GM23248 (cell line): ENCODE data around the gene TULP4. TPM values are rescaled to one million over a fixed set of nuclear protein-coding genes. Genes with fewer than 3 reads are reported as not detected.

Experiments used
- DNase-seq: peaks from one replicate; pipeline ENCODE4 v3.0.0-alpha.2; 2015
- H2AFZ ChIP-seq: fragments of 200-600 bp; sonication (generic); 2 replicates; pipeline ENCODE4 v1.6.1; 2016; ENCODE audit warnings: antibody characterized with exemption
- H3F3A ChIP-seq: fragments of 200-600 bp; sonication (generic); 2 replicates; pipeline ENCODE4 v1.6.1; 2016; ENCODE audit warnings: mild to moderate bottlenecking, antibody characterized with exemption, mixed run types; ENCODE audit not compliant: insufficient read depth
- H3K27ac ChIP-seq: fragments of 200-600 bp; sonication (generic); 2 replicates; pipeline ENCODE4 v1.5.1; 2016; ENCODE audit warnings: mild to moderate bottlenecking
- H3K27me3 ChIP-seq: fragments of 200-600 bp; sonication (generic); replicated peaks from 2 replicates; pipeline ENCODE4 v1.6.1; 2016; ENCODE audit warnings: mild to moderate bottlenecking; ENCODE audit not compliant: insufficient read depth
- H3K36me3 ChIP-seq: fragments of 200-600 bp; sonication (generic); 2 replicates; pipeline ENCODE4 v1.6.1; 2016; ENCODE audit warnings: low read depth, mild to moderate bottlenecking
- H3K4me1 ChIP-seq: fragments of 200-600 bp; sonication (generic); 2 replicates; pipeline ENCODE4 v1.6.1; 2016; ENCODE audit warnings: mild to moderate bottlenecking; ENCODE audit not compliant: insufficient read depth
- H3K4me2 ChIP-seq: fragments of 200-600 bp; sonication (generic); one replicate; pipeline ENCODE4 v1.6.1; 2016; ENCODE audit warnings: mild to moderate bottlenecking; ENCODE audit not compliant: unreplicated experiment
- H3K4me3 ChIP-seq: fragments of 200-600 bp; sonication (generic); 2 replicates; pipeline ENCODE4 v1.5.1; 2016; ENCODE audit warnings: mild to moderate bottlenecking
- H3K79me2 ChIP-seq: fragments of 200-600 bp; sonication (generic); 2 replicates; pipeline ENCODE4 v1.6.1; 2016; ENCODE audit warnings: mild to moderate bottlenecking; ENCODE audit not compliant: insufficient read depth
- H3K9ac ChIP-seq: fragments of 200-600 bp; sonication (generic); 2 replicates; pipeline ENCODE4 v1.6.1; 2016; ENCODE audit warnings: mild to moderate bottlenecking
- H3K9me2 ChIP-seq: fragments of 200-600 bp; sonication (generic); 2 replicates; pipeline ENCODE4 v1.6.1; 2016; ENCODE audit warnings: mixed run types, mild to moderate bottlenecking, moderate library complexity; ENCODE audit not compliant: insufficient read depth
- H3K9me3 ChIP-seq: fragments of 200-600 bp; sonication (generic); one replicate; pipeline ENCODE4 v1.6.1; 2017; ENCODE audit warnings: low read depth
- H4K20me1 ChIP-seq: fragments of 200-600 bp; sonication (generic); 2 replicates; pipeline ENCODE4 v1.6.0; 2016; ENCODE audit not compliant: insufficient read depth
- EZH2 ChIP-seq: fragments of 200-600 bp; sonication (generic); IDR thresholded peaks from 2 replicates; pipeline ENCODE4 v1.6.1; 2018; ENCODE audit warnings: antibody characterized with exemption, mild to moderate bottlenecking; ENCODE audit not compliant: insufficient read depth, poor library complexity, severe bottlenecking
- EZH2phosphoT487 ChIP-seq: fragments of 200-600 bp; sonication (generic); IDR thresholded peaks from 2 replicates; pipeline ENCODE4 v1.6.1; 2018; ENCODE audit warnings: antibody characterized with exemption, moderate library complexity, mild to moderate bottlenecking, low read depth; ENCODE audit not compliant: insufficient read depth
- whole genome bisulfite sequencing, 2 experiments: methylation state at CpG; one replicate each; pipeline ENCODE4 v1.1.6; 2015 to 2017; ENCODE audit warnings: low lambda C conversion rate in 2 of 2, low coverage in 1 of 2; ENCODE audit errors: missing lambda C conversion rate in 2 of 2; 5-methylcytosine and 5-hydroxymethylcytosine counted together
- in situ Hi-C: fragments of 300-500 bp; cut with MboI; formaldehyde crosslinking; loops from 2 replicates; pipeline ENCODE4 v1.15.0; 2020
- polyA plus RNA-seq: library from polyadenylated mRNA; unstranded; fragments of >200 nt; fragmentation: Nextera tagmentation; extraction: Ambion mirVana; gene quantifications from 2 replicates; pipeline ENCODE4 v1.2.1, GENCODE V29; 2016
- total RNA-seq: library from RNA; depleted of rRNA; stranded (reverse); fragments of >200 nt; shearing (Covaris generic); gene quantifications from 2 replicates; pipeline ENCODE4 v1.2.3, GENCODE V29; 2014

The TULP4 gene
- total and polyA plus RNA-seq, 2 experiments from 2014 or later: 21.5 to 38.7 TPM

DNA sequence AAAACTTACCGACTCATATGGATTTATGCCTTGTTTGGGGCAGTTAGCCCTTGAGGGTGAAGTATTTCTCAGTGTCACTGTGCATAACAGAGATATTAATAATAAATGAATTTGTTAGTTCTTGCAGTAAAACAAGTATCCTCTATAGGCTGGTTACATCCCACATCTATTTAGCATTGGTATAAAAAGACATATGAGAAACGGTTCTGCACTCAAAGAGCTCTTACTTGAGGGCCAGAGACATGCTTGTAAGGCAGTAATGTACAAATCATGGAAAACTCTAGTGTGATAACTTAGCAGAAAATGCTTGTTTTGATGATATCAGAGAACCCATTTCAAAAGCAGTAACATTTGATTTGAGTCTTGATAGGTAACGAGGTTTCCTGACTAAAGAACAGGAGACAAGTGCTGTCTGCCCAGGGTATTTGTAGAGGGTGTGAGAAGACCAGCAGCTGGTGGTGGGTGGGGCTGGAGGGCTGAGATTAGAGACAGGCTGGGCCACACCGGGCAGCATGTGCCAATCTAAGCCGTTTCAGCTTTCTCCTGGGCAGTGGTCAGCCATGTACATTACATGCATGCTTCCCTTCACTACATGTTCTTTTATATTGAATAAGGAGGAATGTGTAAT, 46.3 kb downstream of the TULP4 start:
- TF ChIP-seq EZH2 (no peak), EZH2phosphoT487 (no peak)
- no peak for DNase-seq
- H3K4me2 ChIP-seq: no peak overlapping the region
- H2AFZ ChIP-seq: no peak overlapping the region
- H3K9me2 ChIP-seq: no peaks in the 10 kb centered on the region
- H3K4me3 ChIP-seq: no peak overlapping the region
- H3K36me3 ChIP-seq: no peaks in the 10 kb centered on the region
- peaks cover 9% of the 10 kb centered on the region; the same call in 1 of the 2 replicates for H4K20me1 ChIP-seq
- H3K27me3 ChIP-seq: no peaks in the 10 kb centered on the region
- peaks cover 7% of the 10 kb centered on the region; the same call in 1 of the 2 replicates for H3F3A ChIP-seq
- H3K79me2 ChIP-seq: peaks cover 29% of the 10 kb centered on the region
- H3K9ac ChIP-seq: no peak overlapping the region
- WGBS, 2 experiments: 93 to 96% methylated on average over 5 of the region's 5 CpGs
- H3K4me1 ChIP-seq: peaks cover 8% of the 10 kb centered on the region
- H3K9me3 ChIP-seq: no peaks in the 10 kb centered on the region
- in situ Hi-C loops: no loop called here
- no peak overlapping the region for H3K27ac ChIP-seq

DNA sequence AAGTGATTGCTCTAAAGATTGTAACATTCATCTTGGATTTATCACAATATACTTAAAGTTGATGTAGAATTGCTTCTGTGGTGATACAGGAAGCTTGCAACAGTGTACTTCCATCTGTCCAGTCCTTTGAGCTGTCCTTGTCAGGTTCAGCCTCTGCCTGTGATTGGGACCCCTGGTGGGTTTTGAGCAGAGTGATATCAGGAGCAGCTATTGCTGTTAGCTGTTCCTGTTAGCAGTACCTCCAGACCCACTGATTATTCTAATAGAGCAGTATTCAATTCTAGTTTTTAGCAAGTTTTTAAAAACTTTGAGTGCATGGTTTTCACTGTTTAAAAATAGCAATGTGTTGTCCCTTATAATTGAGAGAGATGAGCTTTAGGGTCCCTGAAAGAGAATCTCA, 48.8 kb downstream of the TULP4 start:
- H3K27ac ChIP-seq: no peak overlapping the region
- in situ Hi-C loops: no loop called here
- peaks cover 8% of the 10 kb centered on the region for H3K4me1 ChIP-seq
- H3K9me2 ChIP-seq: no peaks in the 10 kb centered on the region
- H3K4me2 ChIP-seq: no peak overlapping the region
- DNase-seq: no peak
- H3K27me3 ChIP-seq: no peaks in the 10 kb centered on the region
- no peak overlapping the region for H2AFZ ChIP-seq
- H3K79me2 ChIP-seq: 0 out of 2 replicates have a peak, but pooled peaks cover 8% of the 10 kb centered on the region
- TF ChIP-seq EZH2phosphoT487: no peak
- H3K9ac ChIP-seq: no peak overlapping the region
- H3K36me3 ChIP-seq: no peaks in the 10 kb centered on the region
- peaks cover 4% of the 10 kb centered on the region; the same call in 1 of the 2 replicates for H4K20me1 ChIP-seq
- H3F3A ChIP-seq: peaks cover 7% of the 10 kb centered on the region; the same call in 1 of the 2 replicates
- H3K4me3 ChIP-seq: no peak overlapping the region
- no peaks in the 10 kb centered on the region for H3K9me3 ChIP-seq

GRCh38 chr6:158361961-158362669, 49.9 kb downstream of the TULP4 start:
- DNase-seq: peak; percentile 49
- WGBS, 2 experiments: 75 to 79% methylated on average over 5 of the region's 5 CpGs

DNA sequence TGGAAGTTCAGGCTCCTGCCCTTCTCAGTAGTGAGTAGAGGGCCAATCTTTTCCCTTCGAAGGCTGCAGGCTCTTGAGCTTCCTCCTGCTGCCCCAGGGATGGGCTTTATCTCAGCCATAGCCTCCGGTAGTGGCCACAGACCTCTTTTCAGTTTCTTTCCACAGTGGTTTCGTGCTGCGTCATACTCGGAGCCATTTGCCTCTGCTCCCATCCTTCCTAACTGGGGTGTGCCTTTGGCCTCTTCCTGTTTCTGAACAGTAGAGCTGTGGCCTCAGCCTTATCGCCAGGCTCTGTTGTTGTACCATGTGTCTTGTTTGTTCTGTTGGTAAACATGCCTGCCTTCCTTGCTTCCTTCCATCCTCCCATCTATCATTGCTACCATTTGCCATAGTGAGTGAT, 54.1 kb downstream of the TULP4 start:
- no peak for TF ChIP-seq EZH2
- WGBS, 2 experiments: 96 to 98% methylated on average over 6 of the region's 6 CpGs

More at GRCh38 chr6:158361961-158362669, 49.9 kb downstream of the TULP4 start:
- no peak overlapping the region for H3K27ac ChIP-seq
- H3K9me2 ChIP-seq: no peaks in the 10 kb centered on the region
- peaks cover 7% of the 10 kb centered on the region; the same call in 1 of the 2 replicates for H3F3A ChIP-seq
- in situ Hi-C loops: no loop called here
- no peaks in the 10 kb centered on the region for H3K9me3 ChIP-seq
- H4K20me1 ChIP-seq: peaks cover 4% of the 10 kb centered on the region; the same call in 1 of the 2 replicates
- H3K79me2 ChIP-seq: 0 out of 2 replicates have a peak, but pooled peaks cover 3% of the 10 kb centered on the region
- H3K4me1 ChIP-seq: peaks cover 8% of the 10 kb centered on the region
- H3K36me3 ChIP-seq: no peaks in the 10 kb centered on the region
- H3K4me2 ChIP-seq: no peak overlapping the region
- TF ChIP-seq EZH2 (no peak), EZH2phosphoT487 (no peak)
- no peaks in the 10 kb centered on the region for H3K27me3 ChIP-seq
- no peak overlapping the region for H2AFZ ChIP-seq
- H3K9ac ChIP-seq: no peak overlapping the region
- H3K4me3 ChIP-seq: no peak overlapping the region

More for the DNA sequence above, 54.1 kb downstream of the TULP4 start:
- Histone ChIP-seq H3K4me2 (no peak overlapping the region), H3K9me3 (no peaks in the 10 kb centered on the region), H2AFZ (no peak overlapping the region), H3K4me1 (peaks cover 8% of the 10 kb centered on the region), H3K36me3 (no peaks in the 10 kb centered on the region), H4K20me1 (peaks cover 4% of the 10 kb centered on the region; the same call in 1 of the 2 replicates), H3K27ac (no peak overlapping the region), H3K27me3 (no peaks in the 10 kb centered on the region), H3K79me2 (no peaks in the 10 kb centered on the region; the same call in 1 of the 2 replicates), H3K9me2 (no peaks in the 10 kb centered on the region), H3F3A (peaks cover 7% of the 10 kb centered on the region; the same call in 1 of the 2 replicates), H3K9ac (no peak overlapping the region), H3K4me3 (no peak overlapping the region)
- in situ Hi-C loops: no loop called here
- no peak for DNase-seq
